Adipose tissue (tissue), 3 donors: ENCODE data around the gene EFTUD2. TPM values are rescaled to one million over a fixed set of nuclear protein-coding genes. Genes with fewer than 3 reads are reported as not detected.

ENCODE experiments used
- polyA plus RNA-seq, 3 donors: library from polyadenylated mRNA; stranded (reverse); fragments of 200-250 nt; gene quantifications; one replicate each; pipeline ENCODE4 v1.2.3, GENCODE V29; 2013
- donor health status: healthy with polysubstance abuse.
- donor health status: Bipolar disorder and iron deficiency.
- donor health status: healthy.

The EFTUD2 gene
- polyA plus RNA-seq, 3 donors = 18.7 to 45.7 (median 23.8) TPM

Other genes with a start within 250 kb of the EFTUD2 start
- gene MEIOC, start 243.0 kb downstream of the EFTUD2 start, polyA plus RNA-seq = under 1 TPM in 1 of 3 donors, not detected in 2; 0.11 TPM
- 10 to 100 TPM in 1 of 3 donors, 1 to 10 TPM in 2; 8.6 to 18.2 (median 9.3) TPM for gene CCDC43, start 209.7 kb downstream of the EFTUD2 start, polyA plus RNA-seq
- 1 to 10 TPM; 1.9 to 4.9 (median 2.4) TPM for gene DBF4B, start 190.8 kb downstream of the EFTUD2 start, polyA plus RNA-seq
- gene ADAM11, start 140.5 kb downstream of the EFTUD2 start, polyA plus RNA-seq = 1 to 10 TPM in 1 of 3 donors, under 1 TPM in 2; 0.17 to 1.5 (median 0.73) TPM
- 1 to 10 TPM in 2 of 3 donors, under 1 TPM in 1; 0.95 to 7.4 (median 6.2) TPM for gene GJC1, start 69.2 kb downstream of the EFTUD2 start, polyA plus RNA-seq
- gene HIGD1B, start 51.6 kb downstream of the EFTUD2 start, polyA plus RNA-seq = 10 to 100 TPM in 2 of 3 donors, 1 to 10 TPM in 1; 2.1 to 16.2 (median 10.7) TPM
- 1 to 10 TPM; 1.3 to 8.3 (median 3.4) TPM for gene GFAP, start 16.1 kb upstream of the EFTUD2 start, polyA plus RNA-seq
- under 1 TPM; 0.04 to 0.22 (median 0.09) TPM for gene KIF18B, start 48.3 kb upstream of the EFTUD2 start, polyA plus RNA-seq
- 1 to 10 TPM; 1.7 to 2.1 (median 1.9) TPM for gene C1QL1, start 68.9 kb upstream of the EFTUD2 start, polyA plus RNA-seq
- 10 to 100 TPM in 2 of 3 donors, 1 to 10 TPM in 1; 8.8 to 21.5 (median 19.7) TPM for gene DCAKD, start 152.2 kb upstream of the EFTUD2 start, polyA plus RNA-seq
- 10 to 100 TPM; 22.1 to 46.5 (median 41.2) TPM for gene NMT1, start 161.9 kb upstream of the EFTUD2 start, polyA plus RNA-seq
- gene PLCD3, start 233.1 kb upstream of the EFTUD2 start, polyA plus RNA-seq = 10 to 100 TPM in 2 of 3 donors, 1 to 10 TPM in 1; 6.9 to 49.7 (median 42.4) TPM
- gene ACBD4, start 236.2 kb upstream of the EFTUD2 start, polyA plus RNA-seq = 10 to 100 TPM; 11.2 to 17.4 (median 15.6) TPM
- gene HEXIM1, start 249.0 kb upstream of the EFTUD2 start, polyA plus RNA-seq = 10 to 100 TPM in 2 of 3 donors, 1 to 10 TPM in 1; 5.4 to 24.9 (median 13.4) TPM